Measurements from ENCODE around the gene DHRS3. TPM values are rescaled to one million over a fixed set of nuclear protein-coding genes. Genes with fewer than 3 reads are reported as not detected.
A peak's percentile ranks its signal among the peaks of the same experiment; 100 is the strongest.

DHRS3 gene
- total and polyA plus RNA-seq, 2 of the 13 experiments (the other 11 are each of a cell fraction or from before 2014, with no cell fraction given): 48.5 to 90.5 TPM

DNA sequence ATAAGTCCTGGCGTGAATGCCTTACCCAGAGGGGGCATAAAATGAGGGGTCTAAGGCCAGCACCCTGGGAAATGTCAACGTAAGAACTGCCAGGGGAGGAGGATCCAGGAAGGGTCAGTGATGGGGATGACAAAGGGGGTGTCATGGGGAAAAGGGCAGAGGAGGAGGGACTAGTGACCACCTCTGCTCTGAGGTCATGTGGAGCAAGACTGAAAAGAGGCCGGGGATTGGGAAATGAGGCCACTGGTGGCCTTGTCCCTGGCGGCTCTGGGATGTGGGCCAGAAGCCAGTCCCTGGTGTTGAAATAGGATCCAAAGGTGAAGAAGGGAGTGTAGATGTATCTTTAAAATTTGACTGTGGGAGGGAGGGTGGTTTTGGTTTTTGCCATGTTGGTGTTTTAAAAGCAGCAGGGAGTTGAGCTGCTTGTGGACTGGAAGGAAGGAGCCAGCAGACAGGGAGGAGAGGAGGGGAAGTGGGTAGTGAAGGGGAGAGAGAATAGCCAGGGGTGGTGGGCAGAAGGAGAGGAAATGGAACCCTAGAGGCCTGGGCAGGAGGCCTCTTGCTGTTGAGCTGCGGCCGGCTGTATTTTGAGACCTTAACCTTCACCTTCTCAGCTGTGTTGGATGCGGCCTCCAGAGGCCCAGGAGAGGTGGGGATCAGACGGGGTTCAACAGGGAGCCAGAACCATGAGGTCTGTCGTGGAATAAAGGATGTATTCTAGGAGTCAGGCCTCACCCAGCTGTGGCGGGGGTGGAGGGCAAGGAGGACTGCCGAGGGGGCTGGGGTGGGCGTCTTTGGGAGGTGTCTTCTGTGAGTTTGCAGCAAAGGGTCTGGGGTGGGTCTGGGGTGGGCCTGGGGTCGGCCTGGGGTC lies 92.5 kb downstream of the DHRS3 start (continued):
- TF ChIP-seq SNAI1 (CRISPR knock-in tag; IDR thresholded peaks at IDR 0.05; ENCODE audit: borderline replicate concordance) (peak; percentile 81; the same call in 1 of the 2 replicates), HOXA3 (CRISPR knock-in tag; IDR thresholded peaks at IDR 0.05) (peak; percentile 83), ZBTB7B (CRISPR knock-in tag; IDR thresholded peaks at IDR 0.05) (peak; percentile 94), GFI1 (CRISPR knock-in tag; IDR thresholded peaks at IDR 0.05; ENCODE audit: borderline replicate concordance) (0 out of 2 replicates have a peak, but pooled peaks have one; percentile 76), ZNF451 (CRISPR knock-in tag; IDR thresholded peaks at IDR 0.05) (no peak), TOE1 (CRISPR knock-in tag; IDR thresholded peaks at IDR 0.05) (no peak), ZKSCAN5 (CRISPR knock-in tag; IDR thresholded peaks at IDR 0.05) (no peak), DNMT1 (CRISPR knock-in tag; IDR thresholded peaks at IDR 0.05) (no peak), FOXO1 (CRISPR knock-in tag; IDR thresholded peaks at IDR 0.05) (no peak; the same call in 1 of the 2 replicates), ZNF44 (CRISPR knock-in tag; IDR thresholded peaks at IDR 0.05) (no peak)
- TF ChIP-seq, protein P1, sequence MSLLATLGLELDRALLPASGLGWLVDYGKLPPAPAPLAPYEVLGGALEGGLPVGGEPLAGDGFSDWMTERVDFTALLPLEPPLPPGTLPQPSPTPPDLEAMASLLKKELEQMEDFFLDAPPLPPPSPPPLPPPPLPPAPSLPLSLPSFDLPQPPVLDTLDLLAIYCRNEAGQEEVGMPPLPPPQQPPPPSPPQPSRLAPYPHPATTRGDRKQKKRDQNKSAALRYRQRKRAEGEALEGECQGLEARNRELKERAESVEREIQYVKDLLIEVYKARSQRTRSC (CRISPR knock-in tag; IDR thresholded peaks at IDR 0.05; ENCODE audit: low read depth): no peak
- TF ChIP-seq, protein P2, sequence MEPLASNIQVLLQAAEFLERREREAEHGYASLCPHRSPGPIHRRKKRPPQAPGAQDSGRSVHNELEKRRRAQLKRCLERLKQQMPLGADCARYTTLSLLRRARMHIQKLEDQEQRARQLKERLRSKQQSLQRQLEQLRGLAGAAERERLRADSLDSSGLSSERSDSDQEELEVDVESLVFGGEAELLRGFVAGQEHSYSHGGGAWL (CRISPR knock-in tag; IDR thresholded peaks at IDR 0.05): peak; percentile 63; the same call in 1 of the 2 replicates
- TF ChIP-seq, protein P3, sequence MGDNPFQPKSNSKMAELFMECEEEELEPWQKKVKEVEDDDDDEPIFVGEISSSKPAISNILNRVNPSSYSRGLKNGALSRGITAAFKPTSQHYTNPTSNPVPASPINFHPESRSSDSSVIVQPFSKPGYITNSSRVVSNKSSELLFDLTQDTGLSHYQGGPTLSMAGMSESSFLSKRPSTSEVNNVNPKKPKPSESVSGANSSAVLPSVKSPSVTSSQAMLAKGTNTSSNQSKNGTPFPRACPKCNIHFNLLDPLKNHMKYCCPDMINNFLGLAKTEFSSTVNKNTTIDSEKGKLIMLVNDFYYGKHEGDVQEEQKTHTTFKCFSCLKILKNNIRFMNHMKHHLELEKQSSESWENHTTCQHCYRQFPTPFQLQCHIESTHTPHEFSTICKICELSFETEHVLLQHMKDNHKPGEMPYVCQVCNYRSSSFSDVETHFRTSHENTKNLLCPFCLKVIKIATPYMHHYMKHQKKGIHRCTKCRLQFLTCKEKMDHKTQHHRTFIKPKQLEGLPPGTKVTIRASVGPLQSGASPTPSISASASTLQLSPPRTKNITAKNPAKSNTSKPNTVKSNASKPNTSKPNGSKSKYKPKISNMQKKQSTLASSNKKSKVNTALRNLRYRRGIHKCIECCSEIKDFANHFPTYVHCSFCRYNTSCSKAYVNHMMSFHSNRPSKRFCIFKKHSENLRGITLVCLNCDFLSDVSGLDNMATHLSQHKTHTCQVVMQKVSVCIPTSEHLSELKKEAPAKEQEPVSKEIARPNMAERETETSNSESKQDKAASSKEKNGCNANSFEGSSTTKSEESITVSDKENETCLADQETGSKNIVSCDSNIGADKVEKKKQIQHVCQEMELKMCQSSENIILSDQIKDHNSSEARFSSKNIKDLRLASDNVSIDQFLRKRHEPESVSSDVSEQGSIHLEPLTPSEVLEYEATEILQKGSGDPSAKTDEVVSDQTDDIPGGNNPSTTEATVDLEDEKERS (CRISPR knock-in tag; IDR thresholded peaks at IDR 0.05): peak; percentile 83; the same call in 1 of the 2 replicates
- TF ChIP-seq, protein P4, sequence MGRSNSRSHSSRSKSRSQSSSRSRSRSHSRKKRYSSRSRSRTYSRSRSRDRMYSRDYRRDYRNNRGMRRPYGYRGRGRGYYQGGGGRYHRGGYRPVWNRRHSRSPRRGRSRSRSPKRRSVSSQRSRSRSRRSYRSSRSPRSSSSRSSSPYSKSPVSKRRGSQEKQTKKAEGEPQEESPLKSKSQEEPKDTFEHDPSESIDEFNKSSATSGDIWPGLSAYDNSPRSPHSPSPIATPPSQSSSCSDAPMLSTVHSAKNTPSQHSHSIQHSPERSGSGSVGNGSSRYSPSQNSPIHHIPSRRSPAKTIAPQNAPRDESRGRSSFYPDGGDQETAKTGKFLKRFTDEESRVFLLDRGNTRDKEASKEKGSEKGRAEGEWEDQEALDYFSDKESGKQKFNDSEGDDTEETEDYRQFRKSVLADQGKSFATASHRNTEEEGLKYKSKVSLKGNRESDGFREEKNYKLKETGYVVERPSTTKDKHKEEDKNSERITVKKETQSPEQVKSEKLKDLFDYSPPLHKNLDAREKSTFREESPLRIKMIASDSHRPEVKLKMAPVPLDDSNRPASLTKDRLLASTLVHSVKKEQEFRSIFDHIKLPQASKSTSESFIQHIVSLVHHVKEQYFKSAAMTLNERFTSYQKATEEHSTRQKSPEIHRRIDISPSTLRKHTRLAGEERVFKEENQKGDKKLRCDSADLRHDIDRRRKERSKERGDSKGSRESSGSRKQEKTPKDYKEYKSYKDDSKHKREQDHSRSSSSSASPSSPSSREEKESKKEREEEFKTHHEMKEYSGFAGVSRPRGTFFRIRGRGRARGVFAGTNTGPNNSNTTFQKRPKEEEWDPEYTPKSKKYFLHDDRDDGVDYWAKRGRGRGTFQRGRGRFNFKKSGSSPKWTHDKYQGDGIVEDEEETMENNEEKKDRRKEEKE (IDR thresholded peaks at IDR 0.05): no peak
